HEK293 (cell line): ENCODE measurements around the gene CRB3.

ENCODE experiments used
- CTCF ChIA-PET: fragments of 350-600 bp; formaldehyde crosslinking; extraction: SDS; loops from one replicate; lab custom pipeline; 2021; ENCODE audit warnings: antibody characterized with exemption; lab: Yijun Ruan, JAX
- POLR2A ChIA-PET: fragments of 300-600 bp; formaldehyde crosslinking; extraction: SDS; loops from one replicate; lab custom pipeline; 2020; ENCODE audit warnings: antibody characterized with exemption, inconsistent platforms; lab: Yijun Ruan, JAX
- H3K27ac ChIP-seq: fragments of 200-500 bp; sonication (Bioruptor generic); 2 replicates; pipeline ENCODE4 v1.5.1; 2014; ENCODE audit warnings: low read depth, low read length, control low read depth, inconsistent platforms; ENCODE audit errors: extremely low read depth
- H3K36me3 ChIP-seq, 2 experiments: fragments of 200-500 bp in 1 of 2; sonication (Bioruptor generic) in 1 of 2; 1 replicate in 1 of 2; 2 replicates in 1 of 2; pipeline ENCODE4 v1.5.1; 2014 to 2017; ENCODE audit warnings: inconsistent platforms in 2 of 2, low read length in 2 of 2; ENCODE audit not compliant: control insufficient read depth in 2 of 2, insufficient read depth in 1 of 2
- H3K4me1 ChIP-seq: fragments of 200-500 bp; sonication (Bioruptor generic); 2 replicates; pipeline ENCODE4 v1.5.1; 2014; ENCODE audit warnings: mild to moderate bottlenecking, low read length, inconsistent platforms; ENCODE audit not compliant: control insufficient read depth, insufficient read depth
- H3K4me3 ChIP-seq: 2 replicates; pipeline ENCODE4 v1.5.1; 2011; ENCODE audit warnings: low read depth, mild to moderate bottlenecking, control low read depth, low read length, moderate library complexity
- H3K9me3 ChIP-seq: fragments of 200-500 bp; sonication (Bioruptor generic); 2 replicates; pipeline ENCODE4 v1.5.1; 2014; ENCODE audit warnings: low read depth, low read length, inconsistent platforms; ENCODE audit not compliant: control insufficient read depth, insufficient read depth
- CTCF ChIP-seq: fragments of 450-650 bp; formaldehyde crosslinking; IDR thresholded peaks from 2 replicates; pipeline ENCODE4 v1.5.1; 2016; ENCODE audit warnings: missing biosample characterization, missing genetic modification characterization
- GLI4 ChIP-seq: fragments of 450-650 bp; formaldehyde crosslinking; IDR thresholded peaks from 2 replicates; pipeline ENCODE4 v1.5.1; 2016; ENCODE audit warnings: missing biosample characterization, missing genetic modification characterization
- HOXC10 ChIP-seq: sonication (generic); formaldehyde crosslinking; IDR thresholded peaks from 2 replicates; pipeline ENCODE4 v1.8.1; 2023; ENCODE audit warnings: mild to moderate bottlenecking, missing genetic modification reagents
- IKZF3 ChIP-seq: fragments of 450-650 bp; IDR thresholded peaks from 2 replicates; pipeline ENCODE4 v1.5.0; 2018; ENCODE audit warnings: missing biosample characterization, mild to moderate bottlenecking, missing genetic modification characterization, moderate library complexity
- KLF10 ChIP-seq: fragments of 450-650 bp; IDR thresholded peaks from 2 replicates; pipeline ENCODE4 v1.5.1; 2018; ENCODE audit warnings: missing biosample characterization, mild to moderate bottlenecking, missing genetic modification characterization
- MZF1 ChIP-seq: fragments of 450-650 bp; formaldehyde crosslinking; IDR thresholded peaks from 2 replicates; pipeline ENCODE4 v1.5.1; 2017; ENCODE audit warnings: missing biosample characterization, missing genetic modification characterization, borderline replicate concordance
- OSR2 ChIP-seq: fragments of 450-650 bp; formaldehyde crosslinking; IDR thresholded peaks from 2 replicates; pipeline ENCODE4 v1.5.1; 2016; ENCODE audit warnings: missing biosample characterization, missing genetic modification characterization
- ZEB2 ChIP-seq: fragments of 450-650 bp; formaldehyde crosslinking; IDR thresholded peaks from 2 replicates; pipeline ENCODE4 v1.5.1; 2016; ENCODE audit warnings: missing biosample characterization, missing genetic modification characterization
- ZNF112 ChIP-seq: fragments of 450-650 bp; formaldehyde crosslinking; IDR thresholded peaks from 2 replicates; pipeline ENCODE4 v1.5.0; 2017; ENCODE audit warnings: missing biosample characterization, missing genetic modification characterization
- ZNF114 ChIP-seq: fragments of 450-650 bp; formaldehyde crosslinking; IDR thresholded peaks from 2 replicates; pipeline ENCODE4 v1.5.0; 2017; ENCODE audit warnings: missing biosample characterization, missing genetic modification characterization
- ZNF16 ChIP-seq: fragments of 450-650 bp; formaldehyde crosslinking; IDR thresholded peaks from 2 replicates; pipeline ENCODE4 v1.5.1; 2016; ENCODE audit warnings: low read depth, missing biosample characterization, missing genetic modification characterization
- ZNF214 ChIP-seq: fragments of 450-650 bp; formaldehyde crosslinking; IDR thresholded peaks from 2 replicates; pipeline ENCODE4 v1.5.1; 2017; ENCODE audit warnings: missing biosample characterization, mild to moderate bottlenecking, missing genetic modification characterization, borderline replicate concordance
- ZNF341 ChIP-seq: fragments of 450-650 bp; formaldehyde crosslinking; IDR thresholded peaks from 2 replicates; pipeline ENCODE4; 2016; ENCODE audit warnings: low read depth, missing biosample characterization, missing genetic modification characterization
- ZNF37A ChIP-seq: fragments of 450-650 bp; IDR thresholded peaks from 2 replicates; pipeline ENCODE4 v1.5.1; 2018; ENCODE audit warnings: missing biosample characterization, missing genetic modification characterization
- ZNF473 ChIP-seq: fragments of 450-650 bp; formaldehyde crosslinking; IDR thresholded peaks from 2 replicates; pipeline ENCODE4 v1.5.1; 2017; ENCODE audit warnings: missing biosample characterization, missing genetic modification characterization
- ZNF513 ChIP-seq: fragments of 450-650 bp; IDR thresholded peaks from 2 replicates; pipeline ENCODE4 v1.5.1; 2018; ENCODE audit warnings: missing biosample characterization, missing genetic modification characterization
- ZNF530 ChIP-seq: fragments of 450-650 bp; formaldehyde crosslinking; IDR thresholded peaks from 2 replicates; pipeline ENCODE4 v1.5.1; 2016; ENCODE audit warnings: low read depth, missing biosample characterization, missing genetic modification characterization
- ZNF544 ChIP-seq: fragments of 450-650 bp; formaldehyde crosslinking; IDR thresholded peaks from 2 replicates; pipeline ENCODE4 v1.5.0; 2017; ENCODE audit warnings: missing biosample characterization, missing genetic modification characterization
- ZNF549 ChIP-seq: fragments of 450-650 bp; IDR thresholded peaks from 2 replicates; pipeline ENCODE4 v1.5.1; 2018; ENCODE audit warnings: missing biosample characterization, missing genetic modification characterization, mild to moderate bottlenecking, inconsistent platforms, moderate library complexity
- ZNF585B ChIP-seq: fragments of 450-650 bp; formaldehyde crosslinking; IDR thresholded peaks from 2 replicates; pipeline ENCODE4 v1.5.1; 2016; ENCODE audit warnings: missing biosample characterization, missing genetic modification characterization
- ZNF629 ChIP-seq: fragments of 450-650 bp; formaldehyde crosslinking; IDR thresholded peaks from 2 replicates; pipeline ENCODE4 v1.5.1; 2017; ENCODE audit warnings: missing biosample characterization, missing genetic modification characterization
- ZSCAN16 ChIP-seq: fragments of 450-650 bp; formaldehyde crosslinking; IDR thresholded peaks from 2 replicates; pipeline ENCODE4 v1.5.1; 2016; ENCODE audit warnings: missing biosample characterization, missing genetic modification characterization
- TF ChIP-seq, protein P1 (sequence below): IDR thresholded peaks from 2 replicates; pipeline ENCODE4 v1.6.1; 2011; ENCODE audit warnings: mild to moderate bottlenecking, low read depth, low read length, borderline replicate concordance
- TF ChIP-seq, protein P2 (sequence below): fragments of 450-650 bp; formaldehyde crosslinking; IDR thresholded peaks from 2 replicates; pipeline ENCODE4 v1.5.1; 2016; ENCODE audit warnings: missing biosample characterization, missing genetic modification characterization

The CRB3 gene

DNA sequence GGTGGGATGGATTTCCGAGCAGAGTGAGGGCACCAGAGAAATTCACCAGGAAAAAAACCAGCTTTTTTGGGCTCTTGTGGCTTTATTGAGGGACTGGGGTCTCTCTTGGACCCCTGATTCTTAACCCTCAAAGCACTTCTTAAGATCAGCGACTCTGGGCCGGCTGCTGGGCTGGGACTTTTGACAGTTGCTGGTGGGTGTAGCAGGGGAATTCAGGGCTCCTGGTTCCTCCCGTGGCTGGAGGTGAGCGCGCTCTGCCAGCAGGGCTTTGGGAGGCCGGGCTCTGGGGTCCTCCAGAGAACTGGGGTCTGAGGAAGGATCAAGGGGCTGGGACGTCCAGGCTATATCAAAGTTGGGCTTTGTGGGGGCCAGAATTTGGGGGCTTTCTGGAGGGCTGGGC is 3.3 kb downstream of the CRB3 start (continued):
- no peak for TF ChIP-seq ZNF629 (tag by site-specific recombination)
- TF ChIP-seq IKZF3 (tag by site-specific recombination), result no peak

DNA sequence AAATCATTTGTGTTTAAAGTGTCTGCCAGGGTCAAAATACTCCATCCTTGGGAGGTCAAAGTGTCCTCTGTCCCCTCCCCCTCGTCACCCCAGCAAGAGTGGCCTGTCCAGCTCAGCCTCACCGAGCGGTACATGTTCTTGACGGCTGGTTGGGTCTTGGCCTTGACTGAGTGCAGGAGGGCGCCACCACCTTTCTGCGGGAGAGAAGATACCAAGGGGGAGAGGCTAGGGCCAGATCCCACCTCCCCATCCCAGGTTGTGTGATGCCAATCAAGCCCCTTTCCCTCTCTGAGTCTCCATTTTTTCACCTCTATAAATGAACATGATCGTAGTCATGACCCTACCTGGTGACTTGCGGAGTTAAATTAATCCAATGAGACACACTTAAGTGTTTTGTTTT is 6.1 kb downstream of the CRB3 start:
- TF ChIP-seq ZNF585B (tag by site-specific recombination), result no peak
- TF ChIP-seq ZNF37A (tag by site-specific recombination), result no peak
- no peak for TF ChIP-seq KLF10 (tag by site-specific recombination)
- TF ChIP-seq, protein P1, sequence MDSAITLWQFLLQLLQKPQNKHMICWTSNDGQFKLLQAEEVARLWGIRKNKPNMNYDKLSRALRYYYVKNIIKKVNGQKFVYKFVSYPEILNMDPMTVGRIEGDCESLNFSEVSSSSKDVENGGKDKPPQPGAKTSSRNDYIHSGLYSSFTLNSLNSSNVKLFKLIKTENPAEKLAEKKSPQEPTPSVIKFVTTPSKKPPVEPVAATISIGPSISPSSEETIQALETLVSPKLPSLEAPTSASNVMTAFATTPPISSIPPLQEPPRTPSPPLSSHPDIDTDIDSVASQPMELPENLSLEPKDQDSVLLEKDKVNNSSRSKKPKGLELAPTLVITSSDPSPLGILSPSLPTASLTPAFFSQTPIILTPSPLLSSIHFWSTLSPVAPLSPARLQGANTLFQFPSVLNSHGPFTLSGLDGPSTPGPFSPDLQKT, result no peak
- no peak for TF ChIP-seq ZSCAN16 (tag by site-specific recombination)
- TF ChIP-seq OSR2, result no peak
- no peak for TF ChIP-seq ZNF112 (tag by site-specific recombination)
- no peak for TF ChIP-seq ZEB2 (tag by site-specific recombination)
- no peak for TF ChIP-seq GLI4
- Histone ChIP-seq H3K4me3 (no peak overlapping the region), H3K36me3 (no peaks in the 10 kb centered on the region), H3K9me3 (no peaks in the 10 kb centered on the region), H3K4me1 (no peaks in the 10 kb centered on the region), H3K27ac (no peak overlapping the region)
- CTCF ChIA-PET, result no interaction called here
- POLR2A ChIA-PET, result no interaction called here

DNA sequence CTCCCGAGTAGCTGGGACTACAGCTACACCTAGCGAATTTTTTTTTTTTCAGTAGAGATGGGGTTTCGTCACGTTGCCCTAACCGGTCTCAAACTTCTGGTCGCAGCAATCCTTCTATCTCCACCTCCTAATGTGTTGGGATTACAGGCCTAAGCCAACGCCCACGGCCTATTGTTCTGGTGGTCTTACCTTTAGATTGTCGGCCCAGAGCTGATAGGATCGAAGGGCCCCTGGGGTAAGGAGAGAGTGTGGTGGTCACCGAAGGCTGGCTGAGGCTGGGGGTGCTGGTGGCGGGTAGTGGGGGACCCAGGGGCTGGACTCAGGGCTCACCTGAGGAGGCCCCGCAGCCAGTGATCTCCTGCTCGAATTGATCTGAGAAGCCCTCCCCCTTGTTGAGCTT is 7.0 kb downstream of the CRB3 start:
- POLR2A ChIA-PET, result no interaction called here
- H3K4me3 ChIP-seq, result no peak overlapping the region
- H3K36me3 ChIP-seq, result no peaks in the 10 kb centered on the region
- TF ChIP-seq, protein P1, result no peak
- no peaks in the 10 kb centered on the region for H3K9me3 ChIP-seq
- no peak overlapping the region for H3K27ac ChIP-seq
- no peaks in the 10 kb centered on the region for H3K4me1 ChIP-seq
- CTCF ChIA-PET, result interaction anchor here (0.6 to 0.9 kb wide), 2 partner anchors 16 to 1153 kb away, joined by 3 read pairs; no protein-coding TSS in a partner anchor

GRCh38 chr19:6472713-6473112 is 8.6 kb downstream of the CRB3 start:
- ChIA-PET POLR2A (no interaction called here), CTCF (interaction anchor here (0.6 to 1.3 kb wide), 3 partner anchors 15 to 391 kb away, joined by 3 to 6 read pairs (median 3); no protein-coding TSS in a partner anchor)
- Histone ChIP-seq H3K36me3 (no peaks in the 10 kb centered on the region), H3K27ac (no peak overlapping the region), H3K9me3 (no peaks in the 10 kb centered on the region), H3K4me1 (no peaks in the 10 kb centered on the region), H3K4me3 (no peak overlapping the region)
- no peak for TF ChIP-seq ZNF114 (tag by site-specific recombination)
- no peak for TF ChIP-seq ZNF530 (tag by site-specific recombination)
- no peak for TF ChIP-seq ZNF341 (tag by site-specific recombination)
- no peak for TF ChIP-seq HOXC10 (CRISPR knock-in tag)
- TF ChIP-seq MZF1 (tag by site-specific recombination), result no peak
- no peak for TF ChIP-seq ZNF513 (tag by site-specific recombination)
- no peak for TF ChIP-seq ZNF473 (tag by site-specific recombination)
- TF ChIP-seq ZNF214 (tag by site-specific recombination), result no peak
- no peak for TF ChIP-seq ZNF544
- no peak for TF ChIP-seq CTCF (tag by site-specific recombination)
- TF ChIP-seq, protein P2, sequence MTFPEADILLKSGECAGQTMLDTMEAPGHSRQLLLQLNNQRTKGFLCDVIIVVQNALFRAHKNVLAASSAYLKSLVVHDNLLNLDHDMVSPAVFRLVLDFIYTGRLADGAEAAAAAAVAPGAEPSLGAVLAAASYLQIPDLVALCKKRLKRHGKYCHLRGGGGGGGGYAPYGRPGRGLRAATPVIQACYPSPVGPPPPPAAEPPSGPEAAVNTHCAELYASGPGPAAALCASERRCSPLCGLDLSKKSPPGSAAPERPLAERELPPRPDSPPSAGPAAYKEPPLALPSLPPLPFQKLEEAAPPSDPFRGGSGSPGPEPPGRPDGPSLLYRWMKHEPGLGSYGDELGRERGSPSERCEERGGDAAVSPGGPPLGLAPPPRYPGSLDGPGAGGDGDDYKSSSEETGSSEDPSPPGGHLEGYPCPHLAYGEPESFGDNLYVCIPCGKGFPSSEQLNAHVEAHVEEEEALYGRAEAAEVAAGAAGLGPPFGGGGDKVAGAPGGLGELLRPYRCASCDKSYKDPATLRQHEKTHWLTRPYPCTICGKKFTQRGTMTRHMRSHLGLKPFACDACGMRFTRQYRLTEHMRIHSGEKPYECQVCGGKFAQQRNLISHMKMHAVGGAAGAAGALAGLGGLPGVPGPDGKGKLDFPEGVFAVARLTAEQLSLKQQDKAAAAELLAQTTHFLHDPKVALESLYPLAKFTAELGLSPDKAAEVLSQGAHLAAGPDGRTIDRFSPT, result no peak
- no peak for TF ChIP-seq ZNF549 (tag by site-specific recombination)
- TF ChIP-seq ZNF16 (tag by site-specific recombination), result no peak
